A673 (cell line): ENCODE data around the gene KCNF1.

Experiments
- CTCF ChIP-seq: fragments of 300-800, 200-600 bp; sonication (generic); conservative IDR thresholded peaks from 2 replicates; pipeline ENCODE4 v1.5.1; 2017; ENCODE audit warnings: low read depth, mild to moderate bottlenecking, antibody characterized with exemption, low read length, moderate library complexity, mixed read lengths
- EZH2 ChIP-seq: fragments of 200-600 bp; sonication (generic); IDR thresholded peaks from 2 replicates; pipeline ENCODE4 v1.6.1; 2017; ENCODE audit warnings: borderline replicate concordance, low read depth, mild to moderate bottlenecking, mixed read lengths, antibody characterized with exemption, low read length; ENCODE audit not compliant: poor library complexity, severe bottlenecking

- TF ChIP-seq CTCF: no peak
- no peak for TF ChIP-seq EZH2
Observed at GRCh38 chr2:10882568-10882967, 29.2 kb upstream of the KCNF1 start.
